Duodenal mucosa (tissue), 2 donors: ENCODE results near the gene ADI1.
"Not testable (repeated sequence)": the region's sequence is repeated elsewhere in the genome, so short reads cannot be mapped to it uniquely, and the experiment has no call there.

Experiments
- H3K27ac ChIP-seq: one replicate; pipeline ENCODE4 v1.7.0; 2013; ENCODE audit warnings: low read depth, low read length
- H3K27me3 ChIP-seq, 2 donors: one replicate each; pipeline ENCODE4 v1.7.0; 2013; ENCODE audit warnings: low read length in 2 of 2, control low read depth in 1 of 2; ENCODE audit not compliant: insufficient read depth in 2 of 2, control insufficient read depth in 1 of 2
- H3K36me3 ChIP-seq, 2 donors: one replicate each; pipeline ENCODE4 v1.7.0; 2013; ENCODE audit warnings: low read length in 2 of 2, control low read depth in 1 of 2; ENCODE audit not compliant: insufficient read depth in 2 of 2, control insufficient read depth in 1 of 2
- H3K4me1 ChIP-seq, 2 donors: one replicate each; pipeline ENCODE4 v1.7.0; 2013; ENCODE audit warnings: low read length in 2 of 2, control low read depth in 1 of 2; ENCODE audit not compliant: insufficient read depth in 2 of 2, control insufficient read depth in 1 of 2
- H3K4me3 ChIP-seq, 2 donors: one replicate each; pipeline ENCODE4 v1.7.0; 2013; ENCODE audit warnings: low read length in 2 of 2, low read depth in 1 of 2
- H3K9ac ChIP-seq, 2 donors: one replicate each; pipeline ENCODE4 v1.7.0; 2013; ENCODE audit warnings: low read length in 2 of 2, low read depth in 1 of 2
- H3K9me3 ChIP-seq, 2 donors: one replicate each; pipeline ENCODE4 v1.7.0; 2013; ENCODE audit warnings: low read length in 2 of 2, control low read depth in 1 of 2; ENCODE audit not compliant: control insufficient read depth in 1 of 2

Gene ADI1

GRCh38 chr2:3449936-3450335, 69.4 kb downstream of the ADI1 start:
- no peaks in the 10 kb centered on the region for H3K27me3 ChIP-seq
- peaks cover 24 to 68% of the 10 kb centered on the region in 2 donors for H3K36me3 ChIP-seq
- no peaks in the 10 kb centered on the region for H3K9me3 ChIP-seq
- no peak overlapping the region for H3K27ac ChIP-seq
- H3K9ac ChIP-seq = no peak overlapping the region
- H3K4me3 ChIP-seq = no peak overlapping the region
- H3K4me1 ChIP-seq = no peaks in the 10 kb centered on the region

- Histone ChIP-seq H3K4me3 (no peak overlapping the region), H3K27ac (no peak overlapping the region), H3K9me3 (no peaks in the 10 kb centered on the region), H3K4me1 (no peaks in the 10 kb centered on the region), H3K27me3 (no peaks in the 10 kb centered on the region), H3K9ac (no peak overlapping the region), H3K36me3 (peaks cover 29 to 67% of the 10 kb centered on the region in 2 donors)
These were observed 70.2 kb downstream of the ADI1 start for GRCh38 chr2:3449086-3449485.

GRCh38 chr2:3448441-3448911, 70.9 kb downstream of the ADI1 start:
- H3K9ac ChIP-seq, H3K27me3 ChIP-seq, H3K27ac ChIP-seq, H3K4me3 ChIP-seq, H3K4me1 ChIP-seq, H3K9me3 ChIP-seq: not testable (repeated sequence)
- H3K36me3 ChIP-seq = peaks cover 34 to 73% of the 10 kb centered on the region in 2 donors

GRCh38 chr2:3447789-3448317, 71.5 kb downstream of the ADI1 start:
- Histone ChIP-seq H3K4me1 (no peaks in the 10 kb centered on the region), H3K4me3 (no peak overlapping the region), H3K27me3 (no peaks in the 10 kb centered on the region), H3K9me3 (no peaks in the 10 kb centered on the region), H3K27ac (no peak overlapping the region), H3K36me3 (peaks cover 34 to 71% of the 10 kb centered on the region in 2 donors), H3K9ac (no peak overlapping the region)
